ENCODE data around the gene SLC36A4.
"Not testable (repeated sequence)": the region's sequence is repeated elsewhere in the genome, so short reads cannot be mapped to it uniquely, and the experiment has no call there.

The SLC36A4 gene

GRCh38 chr11:93212094-93212493, 14.3 kb upstream of the SLC36A4 start:
- no peak overlapping the region for H3K27ac Mint-ChIP-seq
- H3K36me3 Mint-ChIP-seq (ENCODE audit: low read depth) = no peaks in the 10 kb centered on the region
- H3K9me3 Mint-ChIP-seq = no peaks in the 10 kb centered on the region
- H3K4me1 Mint-ChIP-seq (ENCODE audit: low read depth) = no peaks in the 10 kb centered on the region
- no peak overlapping the region for H3K4me3 Mint-ChIP-seq
- no peak for DNase-seq (ENCODE audit: low spot score)
- H3K27me3 Mint-ChIP-seq (ENCODE audit: low read depth) = peaks cover 9% of the 10 kb centered on the region

- no peaks in the 10 kb centered on the region for H3K36me3 Mint-ChIP-seq (ENCODE audit: low read depth)
- H3K4me3 Mint-ChIP-seq = no peak overlapping the region
- no peaks in the 10 kb centered on the region for H3K9me3 Mint-ChIP-seq
- H3K27ac Mint-ChIP-seq = no peak overlapping the region
- DNase-seq (ENCODE audit: low spot score) = no peak
- peaks cover 9% of the 10 kb centered on the region for H3K27me3 Mint-ChIP-seq (ENCODE audit: low read depth)
- no peaks in the 10 kb centered on the region for H3K4me1 Mint-ChIP-seq (ENCODE audit: low read depth)
Observed at GRCh38 chr11:93209466-93209865, 11.7 kb upstream of the SLC36A4 start.

GRCh38 chr11:93208663-93209270, 11.0 kb upstream of the SLC36A4 start:
- Mint-ChIP-seq H3K4me1 (ENCODE audit: low read depth) (no peaks in the 10 kb centered on the region), H3K27me3 (ENCODE audit: low read depth) (peaks cover 12% of the 10 kb centered on the region), H3K9me3 (no peaks in the 10 kb centered on the region), H3K27ac (no peak overlapping the region), H3K36me3 (ENCODE audit: low read depth) (no peaks in the 10 kb centered on the region), H3K4me3 (no peak overlapping the region)
- no peak for DNase-seq (ENCODE audit: low spot score)

GRCh38 chr11:93199616-93200015, 1.8 kb upstream of the SLC36A4 start:
- no peak for DNase-seq (ENCODE audit: low spot score)
- Mint-ChIP-seq H3K27me3 (ENCODE audit: low read depth) (peaks cover 17% of the 10 kb centered on the region), H3K27ac (no peak overlapping the region), H3K36me3 (ENCODE audit: low read depth) (peaks cover 2% of the 10 kb centered on the region), H3K9me3 (no peaks in the 10 kb centered on the region), H3K4me1 (ENCODE audit: low read depth) (peaks cover 12% of the 10 kb centered on the region), H3K4me3 (no peak overlapping the region)

- H3K4me3 Mint-ChIP-seq = peak overlapping the region; percentile 77
Observed at GRCh38 chr11:93198215-93198845, 539 bp upstream of the SLC36A4 start.

GRCh38 chr11:93196816-93197379, 893 bp downstream of the SLC36A4 start:
- H3K4me1 Mint-ChIP-seq (ENCODE audit: low read depth) = peaks cover 16% of the 10 kb centered on the region
- peak overlapping the region; percentile 93 for H3K27ac Mint-ChIP-seq
- peaks cover 10% of the 10 kb centered on the region for H3K27me3 Mint-ChIP-seq (ENCODE audit: low read depth)
- H3K9me3 Mint-ChIP-seq = no peaks in the 10 kb centered on the region
- peak overlapping the region; percentile 92 for H3K4me3 Mint-ChIP-seq
- no peak for DNase-seq (ENCODE audit: low spot score)
- peaks cover 2% of the 10 kb centered on the region for H3K36me3 Mint-ChIP-seq (ENCODE audit: low read depth)

More at GRCh38 chr11:93198215-93198845, 539 bp upstream of the SLC36A4 start:
- Mint-ChIP-seq H3K4me1 (ENCODE audit: low read depth) (peaks cover 14% of the 10 kb centered on the region), H3K9me3 (no peaks in the 10 kb centered on the region), H3K27ac (peak overlapping the region; percentile 72), H3K36me3 (ENCODE audit: low read depth) (peaks cover 2% of the 10 kb centered on the region), H3K27me3 (ENCODE audit: low read depth) (peaks cover 14% of the 10 kb centered on the region)
- no peak for DNase-seq (ENCODE audit: low spot score)

- Mint-ChIP-seq H3K36me3 (ENCODE audit: low read depth) (peaks cover 4% of the 10 kb centered on the region), H3K27ac (no peak overlapping the region), H3K27me3 (ENCODE audit: low read depth) (no peaks in the 10 kb centered on the region), H3K4me3 (no peak overlapping the region), H3K4me1 (ENCODE audit: low read depth) (peaks cover 16% of the 10 kb centered on the region), H3K9me3 (no peaks in the 10 kb centered on the region)
- no peak for DNase-seq (ENCODE audit: low spot score)
Observed at GRCh38 chr11:93194673-93195291, 3.0 kb downstream of the SLC36A4 start.

- Mint-ChIP-seq H3K4me3 (no peak overlapping the region), H3K27me3 (ENCODE audit: low read depth) (no peaks in the 10 kb centered on the region), H3K36me3 (ENCODE audit: low read depth) (peaks cover 4% of the 10 kb centered on the region), H3K27ac (no peak overlapping the region), H3K4me1 (ENCODE audit: low read depth) (peaks cover 15% of the 10 kb centered on the region), H3K9me3 (no peaks in the 10 kb centered on the region)
- no peak for DNase-seq (ENCODE audit: low spot score)
Observed at GRCh38 chr11:93193731-93194130, 4.1 kb downstream of the SLC36A4 start.

GRCh38 chr11:93192163-93192562, 5.6 kb downstream of the SLC36A4 start:
- no peak overlapping the region for H3K27ac Mint-ChIP-seq
- DNase-seq (ENCODE audit: low spot score) = no peak
- no peaks in the 10 kb centered on the region for H3K27me3 Mint-ChIP-seq (ENCODE audit: low read depth)
- H3K9me3 Mint-ChIP-seq = peaks cover 15% of the 10 kb centered on the region
- peaks cover 12% of the 10 kb centered on the region for H3K4me1 Mint-ChIP-seq (ENCODE audit: low read depth)
- peaks cover 9% of the 10 kb centered on the region for H3K36me3 Mint-ChIP-seq (ENCODE audit: low read depth)
- no peak overlapping the region for H3K4me3 Mint-ChIP-seq

- no peaks in the 10 kb centered on the region for H3K27me3 Mint-ChIP-seq (ENCODE audit: low read depth)
- peaks cover 19% of the 10 kb centered on the region for H3K9me3 Mint-ChIP-seq
- no peak overlapping the region for H3K27ac Mint-ChIP-seq
- H3K36me3 Mint-ChIP-seq (ENCODE audit: low read depth) = peaks cover 14% of the 10 kb centered on the region
- DNase-seq (ENCODE audit: low spot score) = no peak
- peaks cover 2% of the 10 kb centered on the region for H3K4me1 Mint-ChIP-seq (ENCODE audit: low read depth)
- H3K4me3 Mint-ChIP-seq = no peak overlapping the region
Observed at GRCh38 chr11:93189462-93189861, 8.3 kb downstream of the SLC36A4 start.

- H3K27ac Mint-ChIP-seq = no peak overlapping the region
- H3K36me3 Mint-ChIP-seq (ENCODE audit: low read depth) = peaks cover 14% of the 10 kb centered on the region
- H3K27me3 Mint-ChIP-seq (ENCODE audit: low read depth) = no peaks in the 10 kb centered on the region
- H3K9me3 Mint-ChIP-seq = peaks cover 19% of the 10 kb centered on the region
- no peak overlapping the region for H3K4me3 Mint-ChIP-seq
- peaks cover 2% of the 10 kb centered on the region for H3K4me1 Mint-ChIP-seq (ENCODE audit: low read depth)
- no peak for DNase-seq (ENCODE audit: low spot score)
Observed at GRCh38 chr11:93188726-93189125, 9.1 kb downstream of the SLC36A4 start.

- Mint-ChIP-seq H3K36me3 (ENCODE audit: low read depth) (peaks cover 14% of the 10 kb centered on the region), H3K4me1 (ENCODE audit: low read depth) (peaks cover 2% of the 10 kb centered on the region), H3K27me3 (ENCODE audit: low read depth) (no peaks in the 10 kb centered on the region), H3K27ac (no peak overlapping the region), H3K9me3 (peaks cover 19% of the 10 kb centered on the region), H3K4me3 (no peak overlapping the region)
- DNase-seq (ENCODE audit: low spot score) = no peak
Observed at GRCh38 chr11:93187290-93187689, 10.5 kb downstream of the SLC36A4 start.

- H3K27me3 Mint-ChIP-seq (ENCODE audit: low read depth); H3K4me3 Mint-ChIP-seq; H3K4me1 Mint-ChIP-seq (ENCODE audit: low read depth); DNase-seq (ENCODE audit: low spot score); H3K27ac Mint-ChIP-seq: not testable (repeated sequence)
- Mint-ChIP-seq H3K36me3 (ENCODE audit: low read depth) (peaks cover 40% of the 10 kb centered on the region), H3K9me3 (peaks cover 19% of the 10 kb centered on the region)
Observed at GRCh38 chr11:93177891-93178290, 19.9 kb downstream of the SLC36A4 start.

GRCh38 chr11:93169950-93170561, 27.7 kb downstream of the SLC36A4 start:
- Mint-ChIP-seq H3K9me3 (no peaks in the 10 kb centered on the region), H3K4me1 (ENCODE audit: low read depth) (peaks cover 18% of the 10 kb centered on the region), H3K27ac (no peak overlapping the region), H3K4me3 (no peak overlapping the region), H3K27me3 (ENCODE audit: low read depth) (no peaks in the 10 kb centered on the region), H3K36me3 (ENCODE audit: low read depth) (peaks cover 4% of the 10 kb centered on the region)
- no peak for DNase-seq (ENCODE audit: low spot score)
